HG02852 (cell line): Measurements from ENCODE around the gene NTRK2.

Experiments
- ATAC-seq: cut with Tn5 transposase; IDR thresholded peaks from one replicate; pipeline ENCODE4 v1.9.1; 2021; ENCODE audit warnings: mild to moderate bottlenecking, moderate library complexity; ENCODE audit not compliant: unreplicated experiment

The NTRK2 gene

DNA sequence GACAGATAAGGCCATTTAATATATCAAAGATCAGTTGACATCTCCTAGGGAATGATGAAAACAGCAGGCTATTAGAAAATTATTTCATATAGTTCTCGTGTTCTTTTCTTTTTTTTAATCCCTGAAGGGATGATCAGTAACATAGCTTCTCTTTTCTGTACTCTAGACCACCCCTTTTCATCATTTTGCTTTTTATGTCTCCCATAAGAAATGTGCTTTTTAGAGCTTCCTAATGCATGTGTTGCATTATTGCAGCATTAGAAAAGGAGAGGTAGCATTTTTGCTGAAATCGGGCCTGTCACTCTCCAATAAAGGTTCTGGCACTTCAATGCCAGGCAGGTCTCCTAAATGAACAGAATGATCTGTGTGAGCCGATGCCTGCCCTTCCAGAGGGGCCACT, 143.3 kb downstream of the NTRK2 start:
- ATAC-seq, result no peak

DNA sequence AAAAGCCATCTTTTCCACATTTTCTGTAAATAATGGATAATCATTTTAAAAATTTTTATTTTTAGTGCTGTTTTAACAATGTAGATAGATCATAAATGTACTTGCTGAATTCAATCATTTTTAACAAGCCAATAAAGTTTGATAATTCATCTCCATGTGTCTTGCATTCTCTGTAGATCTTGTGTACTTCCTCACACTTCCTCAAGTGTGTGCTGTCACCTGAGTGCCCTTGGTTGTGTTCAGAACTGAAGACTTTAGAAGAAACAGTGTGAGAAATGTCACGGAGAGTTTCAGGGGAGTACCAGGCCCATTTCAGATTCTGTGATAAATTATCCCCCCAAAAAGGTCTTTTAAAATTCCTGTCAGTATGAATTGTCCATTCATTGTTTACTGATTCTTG, 146.0 kb downstream of the NTRK2 start:
- no peak for ATAC-seq

DNA sequence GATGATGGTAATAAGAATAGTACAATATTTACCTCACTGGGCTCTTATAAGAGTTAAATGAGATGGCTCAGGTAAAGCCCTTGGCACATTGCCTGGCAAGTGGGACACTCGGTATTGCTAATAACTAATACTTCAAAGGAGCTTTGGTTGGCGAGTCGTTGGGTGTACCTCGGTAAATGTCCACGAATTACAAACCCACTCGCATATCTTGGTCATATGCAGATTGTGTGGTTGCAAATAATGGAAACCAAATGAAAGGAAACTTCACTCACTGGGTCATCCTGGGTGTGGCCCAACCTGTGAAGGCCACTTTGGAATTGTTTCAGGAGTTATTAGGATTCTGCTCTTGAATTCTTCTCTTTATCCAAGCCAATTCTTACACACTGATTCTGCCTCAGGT, 147.5 kb downstream of the NTRK2 start:
- ATAC-seq, result no peak

DNA sequence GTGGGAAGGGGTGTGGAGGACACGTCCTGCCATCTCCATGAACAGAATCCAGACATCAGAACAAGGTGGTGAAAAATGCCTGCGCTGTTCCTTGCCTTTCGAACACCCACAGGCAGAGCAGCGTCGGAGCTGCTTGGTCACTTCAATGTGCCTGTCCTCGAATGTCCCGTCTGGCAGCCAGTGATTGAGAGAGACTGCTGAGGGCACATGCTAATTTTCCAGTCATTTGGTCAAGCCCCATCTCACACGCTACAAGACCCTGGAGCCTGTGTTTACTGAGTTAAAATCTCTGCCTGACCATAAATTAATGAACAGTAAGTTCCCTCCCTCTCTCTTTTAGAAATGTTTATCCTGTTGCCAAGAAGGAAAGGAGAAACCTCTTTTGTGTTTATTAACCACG, 149.3 kb downstream of the NTRK2 start:
- ATAC-seq, result no peak

DNA sequence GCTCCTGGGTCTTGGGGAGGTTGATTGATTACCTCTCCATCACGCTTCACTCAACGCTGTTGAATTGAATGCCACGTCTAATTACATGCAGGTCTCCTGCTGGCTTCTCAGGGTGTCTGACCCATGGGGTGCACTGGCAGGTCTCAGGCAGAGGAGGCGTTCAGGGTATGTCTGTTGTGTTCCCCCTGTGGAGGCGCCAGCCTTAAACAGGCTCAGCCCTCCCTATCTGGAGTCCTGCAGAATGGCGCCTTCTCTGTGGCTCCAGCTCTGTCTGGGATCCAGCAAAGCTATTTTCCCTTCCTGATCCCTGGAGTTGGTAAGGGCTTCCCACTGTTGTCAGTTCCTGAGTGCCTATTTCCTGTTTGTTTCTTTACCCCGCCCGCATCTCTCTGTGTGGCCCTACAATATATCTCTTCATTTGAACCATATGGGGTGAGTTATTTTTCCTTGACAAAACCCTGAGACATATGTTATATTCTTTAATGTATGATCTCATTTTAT, 150.0 kb downstream of the NTRK2 start:
- no peak for ATAC-seq

DNA sequence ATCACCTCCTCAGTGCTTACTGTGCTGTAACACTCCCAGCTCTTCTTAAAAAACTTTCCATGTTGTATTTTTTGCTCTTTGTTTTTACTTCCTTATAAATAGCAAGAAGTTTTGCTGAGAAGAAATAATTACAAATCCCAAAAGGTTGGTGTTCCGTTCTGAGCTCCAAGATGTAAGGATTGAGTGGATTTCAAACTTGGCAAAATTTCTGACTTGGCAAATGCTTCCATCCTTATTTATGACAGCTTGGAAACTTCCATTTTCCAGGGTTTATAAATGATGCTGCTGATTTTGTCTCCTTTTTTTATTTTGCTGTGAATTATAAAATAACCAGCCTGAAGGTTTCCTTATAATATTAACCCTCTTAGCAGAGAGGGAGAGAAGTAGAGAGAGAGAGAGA, 151.9 kb downstream of the NTRK2 start:
- ATAC-seq, result no peak

DNA sequence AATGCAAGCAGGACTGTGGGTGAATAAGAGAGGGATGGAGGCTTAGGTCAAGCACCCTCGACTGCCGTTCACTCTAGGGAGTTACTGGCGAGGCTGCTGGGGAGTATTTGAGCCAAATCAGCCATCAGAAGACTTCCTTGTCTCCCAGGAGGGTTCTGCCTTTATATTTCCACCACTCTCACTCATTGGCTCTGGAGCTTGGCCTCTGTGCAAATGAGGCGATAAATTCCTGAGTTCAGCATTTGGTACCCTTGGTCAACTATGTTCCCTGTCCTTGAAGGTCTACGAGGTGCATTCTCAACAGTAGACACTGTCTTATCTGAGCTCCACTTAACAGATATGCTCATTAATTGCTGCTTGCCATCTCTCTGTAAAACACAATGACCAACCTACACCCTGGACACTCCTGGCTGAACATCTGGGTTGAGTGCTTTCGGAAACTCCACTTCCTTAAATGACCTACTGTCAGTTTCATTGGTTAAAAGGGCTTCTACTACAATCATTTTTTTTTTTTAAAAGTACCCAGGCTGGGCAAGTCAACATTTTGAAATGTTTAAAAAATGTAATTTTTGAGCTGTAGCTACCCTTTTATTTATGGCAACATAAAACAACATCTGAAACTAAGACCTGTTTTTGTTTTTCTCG, 153.2 kb downstream of the NTRK2 start:
- no peak for ATAC-seq

DNA sequence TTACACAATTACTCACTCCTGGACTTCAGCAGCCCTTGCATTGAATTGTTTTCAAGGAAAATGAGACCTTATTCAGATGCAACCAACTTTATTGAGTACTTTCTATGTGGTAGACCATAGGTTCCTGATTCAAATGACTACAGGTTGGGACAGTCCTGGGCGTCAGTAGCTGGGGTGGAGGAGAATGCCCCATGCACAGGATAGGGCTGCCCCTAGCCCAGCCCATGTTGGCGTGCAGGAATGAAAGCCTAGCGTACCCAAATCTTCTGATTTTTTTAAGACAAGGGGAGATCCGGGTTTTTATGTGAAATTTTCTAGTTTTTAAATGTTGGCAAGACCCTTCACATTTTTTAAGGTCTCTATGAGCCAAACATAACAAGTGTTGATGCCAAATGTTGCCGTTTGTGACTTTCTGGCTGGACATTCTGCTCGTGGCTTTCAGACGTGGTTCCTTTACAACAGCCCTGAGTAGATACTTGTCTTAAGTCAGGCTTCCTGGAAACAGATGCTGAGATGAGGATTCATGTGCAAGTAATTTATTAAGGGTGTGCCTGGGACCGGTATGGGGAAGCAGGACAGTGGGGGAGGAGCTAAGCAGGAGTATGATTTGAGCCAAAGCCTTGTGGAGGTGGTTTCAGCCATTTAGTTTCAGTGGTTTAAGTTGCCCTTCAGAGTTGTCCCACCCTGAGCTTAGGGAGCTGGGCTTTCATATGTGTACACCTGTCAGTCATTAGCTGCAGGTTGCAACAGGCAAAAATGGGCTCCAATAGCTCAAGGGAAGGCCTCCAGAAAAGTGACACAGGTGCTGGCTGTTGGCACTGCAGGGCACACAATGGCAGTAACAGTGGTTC, 154.1 kb downstream of the NTRK2 start:
- no peak for ATAC-seq

DNA sequence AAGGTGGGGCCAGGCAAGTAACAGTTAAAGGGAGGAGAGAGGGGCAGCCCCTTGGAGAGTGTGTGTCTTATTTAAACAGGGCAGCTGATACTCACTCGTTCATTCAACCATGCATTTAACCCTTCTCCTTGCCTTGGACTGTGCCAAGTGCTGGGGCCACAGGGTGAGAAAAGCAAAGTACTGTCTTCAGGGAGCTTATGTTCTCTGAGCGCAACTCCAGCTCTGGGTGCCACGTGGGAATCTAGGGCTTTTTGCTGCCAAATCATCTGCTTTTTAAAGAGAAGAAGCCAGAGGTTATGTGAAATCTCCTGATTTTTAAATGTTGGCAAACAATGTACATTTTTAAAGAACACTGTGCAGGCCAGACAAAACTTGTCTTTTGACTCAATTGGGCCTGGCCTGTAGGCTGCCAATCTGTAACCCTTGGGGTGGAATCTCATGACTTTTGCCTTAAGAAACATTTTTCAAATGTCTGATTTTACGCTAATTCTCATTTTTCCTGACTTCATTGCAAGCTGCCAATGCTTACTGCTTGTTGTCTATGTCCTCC, 157.8 kb downstream of the NTRK2 start:
- no peak for ATAC-seq

DNA sequence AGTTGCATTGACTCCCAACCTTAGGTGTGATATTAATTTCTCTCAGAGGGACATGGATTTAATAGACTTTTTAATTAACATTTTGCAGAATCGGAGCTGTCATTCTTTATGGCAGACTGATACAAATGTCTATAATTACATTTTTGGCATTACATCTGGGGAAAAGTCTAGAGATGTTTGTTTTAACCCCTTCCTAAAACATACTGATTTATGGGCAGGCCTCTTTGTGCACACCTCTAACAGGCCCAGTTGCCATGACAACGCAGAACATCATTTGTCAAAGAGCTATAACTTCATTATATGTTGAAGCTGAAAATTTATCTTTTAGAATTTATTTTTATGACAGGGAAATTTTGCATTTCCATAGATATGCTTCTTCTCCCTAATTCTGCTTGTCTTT, 158.5 kb downstream of the NTRK2 start:
- no peak for ATAC-seq

DNA sequence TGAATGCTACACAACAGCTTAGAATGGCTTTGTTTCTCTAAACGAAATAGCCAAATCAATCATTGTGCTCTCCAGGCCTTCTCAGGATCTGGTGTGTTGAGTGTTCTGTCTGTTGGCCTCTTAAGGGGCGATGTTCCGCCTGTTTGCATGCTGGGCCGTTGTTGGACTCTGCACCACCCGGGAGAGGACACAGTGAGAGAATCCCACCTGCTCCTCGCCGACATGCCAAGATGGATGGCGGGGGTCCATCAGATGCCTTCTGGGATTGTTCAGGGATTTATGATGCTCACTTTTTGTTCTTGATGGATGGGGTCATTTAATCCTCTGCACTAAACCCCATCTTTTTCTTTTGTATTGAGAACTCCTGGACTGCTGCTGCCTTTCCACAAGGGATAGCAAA, 159.9 kb downstream of the NTRK2 start:
- ATAC-seq, result no peak

DNA sequence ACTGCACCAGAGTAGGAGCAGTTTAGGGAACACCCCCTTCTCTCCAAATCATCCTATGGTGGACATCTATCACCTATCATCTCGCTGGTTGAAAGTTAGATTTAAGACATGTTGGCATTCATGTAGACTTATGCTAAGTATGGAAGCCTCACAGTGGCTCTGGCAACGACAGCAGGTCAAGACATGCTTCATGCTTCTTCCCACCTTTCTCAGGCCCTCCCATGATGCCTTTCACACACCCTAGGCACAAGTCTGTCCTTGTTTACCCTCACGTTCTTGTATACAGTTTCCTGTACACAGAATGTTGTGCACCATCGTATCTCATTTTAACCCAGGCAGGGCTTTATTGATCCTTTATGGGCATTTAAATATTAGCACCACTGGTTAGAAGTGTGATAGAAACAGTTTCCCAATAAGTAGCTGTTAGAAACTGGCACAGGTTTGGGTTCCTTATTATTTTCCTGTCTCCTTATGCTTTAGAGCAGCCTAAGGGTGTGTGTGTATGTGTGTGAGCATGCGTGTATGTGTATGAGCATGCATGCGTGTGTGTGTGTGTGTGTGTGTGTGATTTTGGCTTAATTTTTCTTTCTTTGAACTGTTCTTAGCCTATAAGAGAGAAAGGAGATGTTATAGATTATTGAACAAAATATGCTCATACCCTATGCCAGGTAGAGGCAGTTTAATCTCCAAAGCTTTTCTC, 160.6 kb downstream of the NTRK2 start:
- ATAC-seq, result no peak

DNA sequence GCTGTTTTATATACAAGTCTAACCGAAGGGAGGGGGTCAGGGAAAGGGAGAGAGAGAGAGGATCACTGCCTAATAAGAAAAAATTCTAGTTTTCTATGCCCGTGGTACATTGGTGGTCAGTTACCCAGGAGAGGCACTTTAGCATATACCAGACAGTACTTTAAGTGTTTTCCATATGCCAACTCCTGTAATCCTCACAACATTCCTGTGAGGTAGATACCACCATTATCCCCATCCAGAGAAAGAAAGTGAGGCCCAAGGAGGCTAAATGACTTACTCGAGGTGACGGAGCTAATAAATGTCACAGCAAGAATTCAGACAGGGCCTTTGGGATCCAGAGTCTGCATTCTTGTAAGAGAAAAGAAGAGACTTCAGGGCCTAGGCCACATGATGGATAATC, 161.8 kb downstream of the NTRK2 start:
- ATAC-seq, result no peak

DNA sequence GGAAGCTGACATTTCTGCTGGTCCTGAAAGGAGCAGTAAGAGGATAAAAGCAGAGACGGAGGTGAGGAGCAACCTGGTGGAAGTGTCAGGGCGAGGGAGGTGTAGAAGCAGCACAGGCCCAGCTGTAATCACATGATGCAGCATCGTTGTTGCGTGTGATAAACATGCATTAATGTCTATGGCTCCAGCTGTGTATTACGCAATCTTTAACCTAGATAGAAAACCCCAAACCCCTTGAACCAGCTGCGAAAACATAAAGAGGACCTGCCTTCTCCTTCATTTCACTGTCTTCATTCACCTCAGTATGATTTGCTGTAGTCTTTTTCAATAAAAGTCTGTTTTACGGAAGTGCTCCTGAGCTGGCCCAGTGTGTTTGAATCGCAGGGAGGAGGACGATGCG, 162.9 kb downstream of the NTRK2 start:
- no peak for ATAC-seq

DNA sequence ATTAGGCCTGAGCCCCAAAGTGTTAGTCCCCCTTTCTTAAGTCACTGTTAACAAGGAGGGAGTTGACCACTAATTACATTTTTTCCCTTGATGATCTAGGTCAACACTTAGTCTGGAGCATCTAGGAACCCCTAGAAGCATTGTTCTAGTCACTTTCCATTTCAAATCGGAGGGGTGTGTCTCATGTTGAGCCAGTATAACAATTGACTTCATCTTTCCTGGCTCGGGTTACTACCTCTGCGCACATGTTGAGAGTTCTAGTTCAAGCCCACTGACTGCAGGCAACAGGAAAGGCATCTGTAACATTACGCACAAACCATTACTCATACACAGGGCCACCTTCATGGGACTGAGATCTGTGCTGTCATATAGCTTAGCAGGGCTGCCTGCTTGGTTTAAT, 164.9 kb downstream of the NTRK2 start:
- ATAC-seq, result no peak

DNA sequence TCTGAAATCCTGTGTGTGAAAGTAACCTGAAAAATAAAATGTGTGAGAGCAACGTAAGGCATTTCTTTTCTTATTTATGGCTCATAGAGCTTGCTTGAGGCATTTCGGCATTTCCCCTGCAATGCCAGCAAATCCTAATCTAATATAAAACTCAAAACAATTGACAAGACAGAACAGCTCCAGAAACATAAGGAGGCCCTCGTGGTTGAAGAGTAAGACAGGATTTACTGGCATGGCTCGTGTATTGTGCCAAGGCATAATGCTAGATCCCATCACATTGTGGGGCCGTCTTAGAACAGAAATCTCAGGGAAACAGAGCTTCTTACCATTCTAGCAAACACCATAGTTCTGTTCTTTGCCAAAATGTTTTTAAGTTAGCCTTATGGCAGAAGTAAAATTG, 166.2 kb downstream of the NTRK2 start:
- no peak for ATAC-seq

DNA sequence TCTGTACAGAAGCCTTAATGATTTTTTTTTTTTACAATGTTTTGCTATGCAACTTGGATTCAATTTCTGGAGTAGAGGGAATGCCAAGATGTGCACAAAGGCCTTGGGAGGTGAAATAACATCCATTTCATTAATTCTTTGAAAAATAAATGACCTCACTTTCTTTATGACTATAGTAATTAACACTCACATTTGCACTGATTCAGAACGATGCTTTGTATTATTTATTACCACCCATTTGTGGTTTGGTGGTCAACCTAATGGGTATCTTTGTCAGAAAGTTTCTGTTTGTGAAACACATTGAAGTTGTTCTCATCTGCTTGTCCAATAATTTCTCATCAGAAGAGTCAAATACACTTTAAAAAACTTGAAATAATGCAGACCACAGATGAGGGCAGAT, 169.3 kb downstream of the NTRK2 start:
- ATAC-seq, result no peak

DNA sequence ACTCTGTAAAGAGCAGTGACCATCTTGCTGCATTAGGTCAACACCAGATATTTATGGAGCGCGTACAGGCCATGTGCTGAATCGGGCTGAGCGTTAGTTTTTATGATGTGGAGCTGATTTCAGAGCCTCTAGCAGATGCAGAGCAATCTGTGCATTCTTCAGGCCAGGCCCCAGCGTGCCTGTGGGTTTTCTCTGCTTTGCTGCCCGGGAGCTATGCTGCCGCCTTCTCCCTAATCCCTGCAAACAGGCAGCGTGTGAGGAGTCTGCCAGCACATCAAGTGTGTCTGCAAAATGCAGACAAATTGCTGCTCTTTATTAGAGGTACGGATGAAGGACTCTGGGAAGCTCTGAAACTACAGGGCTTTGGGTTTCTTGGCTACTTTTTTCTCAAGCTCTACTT, 170.0 kb downstream of the NTRK2 start:
- no peak for ATAC-seq

DNA sequence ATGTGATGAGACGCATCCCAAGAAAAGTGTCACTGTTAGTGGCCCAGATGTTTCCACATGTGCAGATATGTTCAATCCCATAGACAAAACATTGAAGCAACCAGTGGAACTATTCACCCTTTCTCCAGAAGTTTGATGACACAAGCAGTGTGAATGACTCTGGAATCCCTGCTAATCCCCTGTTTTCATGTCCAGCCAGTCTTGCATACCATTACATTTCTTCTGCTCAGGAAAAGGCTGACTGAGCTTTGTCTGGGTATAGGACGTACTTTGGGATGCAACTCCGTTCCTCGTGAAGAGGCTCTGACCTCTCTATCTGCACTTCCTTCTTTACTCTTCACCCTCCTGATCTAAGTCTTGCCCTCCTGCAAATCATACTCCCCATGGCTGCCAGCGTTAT, 172.4 kb downstream of the NTRK2 start:
- ATAC-seq, result no peak

DNA sequence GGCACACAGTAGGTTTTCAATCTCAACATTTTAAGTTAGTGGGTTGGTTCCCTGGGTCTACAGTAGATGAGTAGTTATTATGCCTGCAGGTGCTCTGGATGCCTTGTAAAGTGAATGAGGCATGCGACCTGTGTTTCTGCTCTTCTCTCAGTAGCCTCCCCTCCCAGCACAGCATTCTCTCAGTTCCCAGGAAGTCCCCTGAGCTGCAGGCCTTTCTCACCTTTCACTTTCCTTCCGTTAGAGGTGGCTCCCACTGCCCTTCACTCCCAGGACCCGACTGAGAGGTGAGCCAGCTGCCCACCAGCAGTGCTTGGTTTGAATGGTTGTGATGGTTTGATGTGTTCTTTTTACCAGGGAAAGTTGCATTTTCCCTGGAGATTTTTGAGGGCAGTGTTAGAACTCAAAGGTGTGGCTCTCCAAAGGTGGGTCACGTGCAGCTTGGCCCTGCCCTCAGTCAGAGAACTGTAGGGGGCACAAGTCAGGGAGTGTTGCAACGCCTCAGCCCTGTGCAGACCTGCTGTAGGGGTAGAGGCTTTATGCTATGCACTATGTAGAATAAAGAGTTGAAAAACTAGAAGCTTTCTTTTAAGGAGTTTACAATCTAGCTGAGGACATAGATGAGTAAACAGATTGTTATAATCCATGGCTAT, 173.8 kb downstream of the NTRK2 start:
- ATAC-seq, result no peak
